ENCODE results near the gene TRPM3. TPM values are rescaled to one million over a fixed set of nuclear protein-coding genes. Genes with fewer than 3 reads are reported as not detected.

TRPM3 gene
- total RNA-seq, 1 experiment from 2014 or later: 5.4 TPM

GRCh38 chr9:70772601-70773000 is 348.8 kb downstream of the TRPM3 start (continued):
- no peak for TF ChIP-seq ZNF138 (CRISPR knock-in tag; conservative IDR thresholded peaks at IDR 0.05)
- TF ChIP-seq NR2C2 (CRISPR knock-in tag; IDR thresholded peaks at IDR 0.05): no peak

- POLR2A ChIA-PET: no interaction called here
- Mint-ChIP-seq H3K27ac (no peak overlapping the region), H3K4me1 (peaks cover 6% of the 10 kb centered on the region), H3K4me3 (no peak overlapping the region), H3K27me3 (ENCODE audit: low read depth) (no peaks in the 10 kb centered on the region), H3K36me3 (no peaks in the 10 kb centered on the region), H3K9me3 (no peaks in the 10 kb centered on the region)
- DNase-seq (ENCODE audit: low spot score) (no peak), ATAC-seq (no peak)
- TF ChIP-seq TCF7 (CRISPR knock-in tag; IDR thresholded peaks at IDR 0.05; ENCODE audit: low read depth): no peak
- TF ChIP-seq ZBTB21 (CRISPR knock-in tag; IDR thresholded peaks at IDR 0.05; ENCODE audit: borderline replicate concordance): no peak
- no peak for TF ChIP-seq GABPB1 (CRISPR knock-in tag; IDR thresholded peaks at IDR 0.05)
- no peak for TF ChIP-seq TEAD4 (CRISPR knock-in tag; IDR thresholded peaks at IDR 0.05)
- TF ChIP-seq ETV6 (CRISPR knock-in tag; IDR thresholded peaks at IDR 0.05): no peak
- TF ChIP-seq STAT6 (CRISPR knock-in tag; conservative IDR thresholded peaks at IDR 0.05; ENCODE audit: low read depth): no peak
- CTCF ChIA-PET: no interaction called here
Measured at GRCh38 chr9:70765946-70766345, 355.5 kb downstream of the TRPM3 start.

GRCh38 chr9:70761139-70761670 is 360.2 kb downstream of the TRPM3 start:
- DNase-seq (ENCODE audit: low spot score) (no peak), ATAC-seq (no peak)
- Mint-ChIP-seq H3K27me3 (ENCODE audit: low read depth) (no peaks in the 10 kb centered on the region), H3K9me3 (no peaks in the 10 kb centered on the region), H3K36me3 (no peaks in the 10 kb centered on the region), H3K27ac (no peak overlapping the region), H3K4me1 (peaks cover 10% of the 10 kb centered on the region), H3K4me3 (no peak overlapping the region)
- CTCF ChIA-PET: interaction anchor here (1.5 to 2.3 kb wide), 2 partner anchors 42 to 121 kb away, joined by 4 to 9 read pairs; no protein-coding TSS in a partner anchor
- TF ChIP-seq ZNF416 (CRISPR knock-in tag; IDR thresholded peaks at IDR 0.05) (no peak), ZSCAN18 (CRISPR knock-in tag; IDR thresholded peaks at IDR 0.05) (no peak), NFATC4 (CRISPR knock-in tag; IDR thresholded peaks at IDR 0.05) (no peak), USF2 (CRISPR knock-in tag; IDR thresholded peaks at IDR 0.05) (no peak), NR1H2 (CRISPR knock-in tag; IDR thresholded peaks at IDR 0.05) (no peak)
- POLR2A ChIA-PET: no interaction called here

GRCh38 chr9:70760228-70760627 is 361.2 kb downstream of the TRPM3 start:
- no peak for TF ChIP-seq RELA (CRISPR knock-in tag; IDR thresholded peaks at IDR 0.05; ENCODE audit: borderline replicate concordance)
- no peak for TF ChIP-seq IRF1 (CRISPR knock-in tag; IDR thresholded peaks at IDR 0.05)
- no peak for TF ChIP-seq FOXP1 (CRISPR knock-in tag; IDR thresholded peaks at IDR 0.05; ENCODE audit: borderline replicate concordance)
- no peak for TF ChIP-seq ZNF232 (CRISPR knock-in tag; IDR thresholded peaks at IDR 0.05)
- no peak for TF ChIP-seq ZMAT4 (CRISPR knock-in tag; IDR thresholded peaks at IDR 0.05)
- Mint-ChIP-seq H3K27ac (no peak overlapping the region), H3K36me3 (no peaks in the 10 kb centered on the region), H3K4me3 (no peak overlapping the region), H3K9me3 (no peaks in the 10 kb centered on the region), H3K4me1 (peaks cover 10% of the 10 kb centered on the region), H3K27me3 (ENCODE audit: low read depth) (no peaks in the 10 kb centered on the region; the same call in 1 of the 2 replicates)
- POLR2A ChIA-PET: no interaction called here
- DNase-seq (ENCODE audit: low spot score) (no peak), ATAC-seq (no peak)
- CTCF ChIA-PET: interaction anchor here (2.3 kb wide), 1 partner anchor 120 kb away, joined by 9 read pairs; no protein-coding TSS in a partner anchor

Data from WTC11 (cell line).